Raji (cell line): Measurements from ENCODE around the gene TSPAN5.

Experiments used
- POLR2A ChIP-seq: IDR thresholded peaks from 2 replicates; pipeline ENCODE4 v1.6.1; 2011; ENCODE audit warnings: low read depth, low read length, control low read depth; ENCODE audit not compliant: insufficient read depth

TSPAN5 gene

DNA sequence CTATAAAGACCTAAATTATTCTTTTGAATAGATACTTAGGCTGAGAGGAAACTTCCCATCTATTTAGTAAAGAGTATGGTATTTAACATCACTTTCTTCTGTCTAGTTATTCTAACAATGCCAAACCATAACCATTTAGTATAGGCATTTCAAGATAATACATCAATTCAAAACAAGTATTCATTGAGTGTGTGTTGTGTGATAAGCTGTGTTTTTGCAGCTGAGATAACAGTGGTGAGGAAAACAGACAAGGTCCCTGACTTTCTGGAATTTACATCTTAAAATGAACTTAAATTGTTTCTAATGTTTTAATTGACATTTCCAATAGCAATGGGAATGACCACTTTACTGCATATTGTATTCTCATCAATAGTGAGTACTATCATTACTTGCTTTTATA lies 22.4 kb upstream of the TSPAN5 start:
- no peak for TF ChIP-seq POLR2A

DNA sequence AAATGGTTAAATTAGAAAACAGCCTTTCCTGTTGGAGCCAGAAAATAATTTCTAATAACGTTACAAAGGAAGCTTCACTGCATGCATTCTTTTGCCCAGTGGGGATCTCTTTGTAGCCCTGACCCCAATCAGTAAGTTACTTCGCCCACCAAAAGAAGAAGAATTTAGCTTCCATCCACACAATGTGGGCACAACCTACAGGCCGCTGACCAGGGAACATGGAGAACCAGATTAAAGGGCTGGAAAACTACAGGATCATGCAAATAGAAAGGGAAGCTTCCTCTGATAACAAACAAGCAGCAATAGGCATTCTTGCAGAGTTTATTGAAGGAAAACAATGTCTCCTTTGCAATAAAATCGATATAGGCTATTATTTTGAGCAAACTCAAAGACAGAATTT lies 21.3 kb upstream of the TSPAN5 start:
- TF ChIP-seq POLR2A: no peak

DNA sequence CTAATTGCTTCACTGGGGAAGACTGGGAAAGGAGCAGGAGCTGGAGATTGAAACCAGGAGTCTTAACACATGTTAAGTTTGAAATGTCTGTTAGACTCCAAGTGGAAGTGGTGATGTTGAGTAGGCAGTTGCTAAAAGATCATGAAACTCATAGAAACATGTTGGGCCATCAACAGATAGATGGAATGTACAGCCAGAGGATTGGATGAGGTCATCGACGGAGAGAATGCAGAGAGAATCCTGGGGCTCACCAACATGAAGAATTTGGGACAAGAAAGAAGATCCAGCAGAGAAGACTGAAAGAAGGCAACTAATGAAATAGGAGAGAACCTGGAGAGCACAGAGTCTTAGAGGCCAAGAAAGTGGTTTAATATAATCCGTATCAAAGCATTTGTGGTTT lies 19.4 kb upstream of the TSPAN5 start:
- no peak for TF ChIP-seq POLR2A

DNA sequence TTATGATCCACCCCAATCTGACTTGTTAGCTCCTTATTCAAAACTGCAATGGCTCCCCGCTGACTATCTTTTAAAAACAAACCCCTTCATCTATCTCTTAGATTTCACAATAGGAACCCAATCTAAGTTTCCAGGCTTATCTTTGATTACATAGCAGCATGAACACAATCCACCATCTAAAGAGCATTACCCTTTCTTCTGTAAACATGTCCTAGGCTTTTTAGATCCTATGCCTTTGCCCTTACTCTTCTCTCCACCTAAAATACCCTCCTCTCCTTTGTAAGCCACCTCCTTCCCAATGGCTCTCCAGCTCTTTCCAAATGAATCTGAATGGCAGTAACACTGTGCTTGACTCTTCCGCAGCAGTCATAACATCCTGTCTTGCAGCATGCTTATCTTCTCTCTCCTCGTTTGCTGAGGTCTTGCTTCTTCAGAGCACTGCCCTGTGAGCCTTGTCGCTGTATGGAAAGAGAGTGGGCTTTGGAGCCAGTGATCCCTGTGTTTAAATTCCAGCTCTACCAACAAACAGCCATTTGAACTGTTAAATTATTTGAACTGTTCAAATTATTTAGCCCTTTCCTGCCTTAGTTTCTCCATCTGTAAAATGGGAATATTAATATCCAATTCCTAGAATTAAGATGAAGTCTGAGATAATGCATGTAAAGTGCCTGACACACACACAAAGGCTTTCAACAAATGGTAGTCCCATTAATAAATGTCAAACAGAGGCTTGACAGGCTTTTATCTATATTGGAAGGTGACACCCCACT lies 16.2 kb upstream of the TSPAN5 start:
- TF ChIP-seq POLR2A: no peak

DNA sequence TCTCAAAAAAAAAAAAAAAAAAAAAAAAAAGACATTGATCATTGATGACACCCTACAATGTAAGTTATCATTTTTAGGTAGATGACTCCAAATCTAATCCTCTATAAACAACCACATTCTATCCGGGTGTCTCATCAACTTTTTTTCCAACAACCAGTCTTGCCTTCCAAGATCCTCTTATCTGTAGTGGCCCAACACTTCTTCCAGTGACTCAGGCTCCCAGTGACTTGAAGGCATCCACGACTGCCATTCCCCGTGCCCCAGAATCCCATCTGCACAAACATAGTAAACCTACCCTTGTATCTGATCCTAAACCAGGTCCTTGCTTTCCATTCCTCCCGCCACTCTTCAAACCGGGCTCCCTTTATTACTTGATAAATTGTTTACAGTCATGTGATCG lies 15.6 kb upstream of the TSPAN5 start:
- no peak for TF ChIP-seq POLR2A

DNA sequence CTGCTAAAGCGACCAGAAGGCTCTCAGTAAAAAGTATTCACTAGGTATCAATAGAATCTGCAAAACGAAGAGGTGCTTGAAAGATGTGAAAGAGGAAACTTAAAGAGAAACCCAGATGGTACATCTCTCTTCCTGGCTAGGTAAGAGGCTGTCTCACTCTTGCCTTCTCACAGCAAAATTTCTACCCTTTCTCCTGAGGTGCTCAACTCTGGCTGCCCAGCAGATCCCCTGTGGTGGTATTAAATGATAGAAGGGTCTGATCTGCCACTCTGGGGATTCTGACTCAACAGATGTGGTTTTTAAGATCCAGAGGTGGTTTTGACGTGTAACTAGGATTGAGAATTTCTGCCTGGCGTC lies 14.9 kb upstream of the TSPAN5 start:
- TF ChIP-seq POLR2A: no peak

DNA sequence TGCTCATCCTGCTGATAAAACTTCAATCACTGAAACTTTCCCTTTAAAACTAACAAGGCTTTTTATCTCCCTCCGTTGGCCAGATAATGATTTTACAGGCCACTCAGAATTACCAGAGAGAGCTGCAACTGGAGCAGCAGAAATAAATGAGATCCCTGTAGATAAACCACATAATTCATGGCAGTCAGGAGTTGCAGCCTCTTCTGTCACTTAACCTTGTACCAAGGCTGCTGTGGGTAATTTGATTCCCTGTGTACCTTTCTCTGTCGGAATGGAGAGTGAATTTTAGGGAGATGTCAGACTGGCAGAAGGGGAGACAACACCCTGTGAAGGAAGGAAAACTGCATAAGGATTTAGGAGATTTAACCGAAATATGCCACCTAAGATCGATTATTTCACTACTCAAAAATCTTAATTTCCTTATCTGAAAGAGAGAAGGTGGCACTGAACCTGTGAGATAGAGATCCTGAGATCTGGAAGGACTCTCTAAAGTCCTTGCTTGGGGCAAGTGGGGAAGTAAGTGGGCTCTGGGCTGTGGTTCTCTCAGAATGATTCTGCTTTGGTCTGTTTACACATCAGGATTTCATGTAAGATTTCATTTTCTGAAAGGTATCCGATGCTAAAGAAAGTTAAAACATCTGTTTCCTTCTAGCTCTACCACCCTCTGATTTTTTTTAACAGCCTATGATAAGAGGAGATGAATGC lies 14.3 kb upstream of the TSPAN5 start:
- TF ChIP-seq POLR2A: no peak

DNA sequence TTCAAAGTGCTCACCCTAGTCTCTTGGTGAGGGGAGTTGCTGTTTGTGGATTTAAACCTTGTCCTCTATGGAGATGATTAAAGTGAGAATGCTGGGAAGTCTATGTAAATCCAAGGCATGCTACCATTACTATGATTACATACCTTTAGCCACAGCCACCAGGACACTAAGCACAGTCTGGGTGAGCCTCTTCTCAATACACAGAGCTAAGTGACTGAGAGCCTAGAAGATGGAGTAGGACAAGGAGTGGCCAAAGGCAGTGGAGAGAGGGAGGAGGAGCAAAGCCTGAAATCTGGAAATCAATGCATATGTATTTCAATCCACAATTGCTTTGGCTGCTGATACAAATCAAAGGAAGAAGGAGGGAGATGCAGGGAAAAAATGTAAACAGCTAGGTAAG lies 12.7 kb upstream of the TSPAN5 start:
- no peak for TF ChIP-seq POLR2A

DNA sequence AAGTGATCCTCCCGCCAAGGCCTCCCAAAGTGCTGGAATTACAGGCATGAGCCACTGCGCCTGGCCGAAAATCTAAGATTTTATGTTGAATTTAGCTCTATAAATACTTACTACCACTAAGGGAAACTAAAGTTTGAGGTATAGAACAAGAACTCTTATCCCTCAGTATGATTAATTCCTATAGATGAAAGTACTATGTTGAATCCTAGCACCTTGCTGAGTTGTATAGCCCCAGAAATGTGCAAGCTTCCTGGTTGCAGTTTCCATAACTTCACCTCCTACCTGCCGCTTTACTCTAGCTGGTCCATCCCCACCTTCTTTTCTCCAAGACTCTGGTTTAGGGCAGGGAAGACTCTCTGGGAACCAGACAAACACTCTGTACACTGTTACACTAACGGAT lies 11.8 kb upstream of the TSPAN5 start:
- TF ChIP-seq POLR2A: no peak

DNA sequence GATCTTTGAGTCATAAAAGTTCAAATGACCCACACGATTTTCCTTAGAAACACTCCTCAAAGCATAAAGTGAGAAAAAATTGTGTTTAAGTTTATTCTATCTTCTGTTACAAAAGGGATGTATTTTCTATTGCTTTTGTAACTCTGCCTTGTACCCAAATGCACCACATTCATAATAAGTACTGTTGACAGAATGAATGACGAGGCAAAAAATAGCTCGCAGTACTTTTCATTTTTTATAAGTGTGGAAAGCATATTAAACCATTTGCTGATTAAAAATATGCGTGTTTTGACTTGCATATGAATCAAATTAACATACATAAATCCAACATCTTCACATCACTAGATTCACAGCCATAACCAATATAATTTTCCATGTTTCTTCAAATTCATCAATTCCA lies 11.2 kb upstream of the TSPAN5 start:
- TF ChIP-seq POLR2A: no peak

DNA sequence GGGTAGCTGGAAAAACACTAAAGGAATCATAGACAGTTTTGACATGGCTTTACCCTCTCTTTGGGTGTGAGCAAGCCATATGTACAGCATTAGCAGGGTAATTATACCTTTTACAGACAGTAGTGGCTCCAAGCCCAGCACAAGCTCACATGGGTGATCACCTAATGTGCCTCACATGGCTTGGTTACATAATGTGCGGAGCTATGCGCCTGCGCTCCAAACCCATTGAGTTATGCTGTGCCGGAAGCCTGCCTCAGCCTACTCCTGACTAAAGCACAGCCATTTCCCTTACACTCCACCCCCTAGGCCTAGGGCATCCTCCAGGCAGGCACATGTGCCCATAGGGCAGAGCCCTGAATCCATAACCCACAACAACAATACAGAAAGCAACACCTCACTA lies 6.5 kb upstream of the TSPAN5 start:
- no peak for TF ChIP-seq POLR2A

DNA sequence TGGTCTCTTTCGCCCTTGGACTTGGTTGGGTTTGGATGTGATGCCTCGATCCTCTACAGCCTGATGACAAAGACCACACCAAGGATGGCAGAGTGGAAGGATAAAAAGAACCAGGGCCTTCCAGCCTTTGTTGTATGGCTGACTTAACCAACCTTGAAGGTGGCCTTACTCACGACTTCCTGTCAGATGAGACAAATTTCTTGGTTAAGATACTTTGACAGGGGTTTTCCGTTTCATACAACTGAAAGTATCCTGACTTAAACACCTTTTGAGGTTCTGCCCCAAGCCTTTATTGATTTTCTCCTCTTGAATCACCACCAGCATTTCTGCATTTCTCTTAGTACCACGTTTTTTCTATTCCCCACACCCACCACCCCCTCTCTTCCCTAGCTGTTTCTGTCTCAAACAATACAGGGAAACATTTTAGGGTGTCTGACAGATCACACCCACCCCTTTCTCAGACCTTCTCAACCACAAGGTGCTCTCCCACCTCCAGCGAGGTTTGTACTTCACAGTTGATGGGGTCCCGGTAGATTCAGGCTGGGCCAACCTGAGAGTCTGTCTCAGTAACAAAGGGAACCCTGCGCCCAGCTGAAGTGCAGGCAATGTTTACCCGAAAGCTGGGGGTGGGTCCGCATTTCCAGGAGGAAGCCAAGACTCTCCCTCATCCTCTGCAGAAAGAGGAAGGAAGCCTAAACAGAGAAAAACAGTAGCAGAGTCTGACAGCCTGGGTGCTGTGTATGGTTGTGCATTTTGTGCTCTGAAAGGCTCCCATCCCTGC lies 5.0 kb upstream of the TSPAN5 start:
- no peak for TF ChIP-seq POLR2A

DNA sequence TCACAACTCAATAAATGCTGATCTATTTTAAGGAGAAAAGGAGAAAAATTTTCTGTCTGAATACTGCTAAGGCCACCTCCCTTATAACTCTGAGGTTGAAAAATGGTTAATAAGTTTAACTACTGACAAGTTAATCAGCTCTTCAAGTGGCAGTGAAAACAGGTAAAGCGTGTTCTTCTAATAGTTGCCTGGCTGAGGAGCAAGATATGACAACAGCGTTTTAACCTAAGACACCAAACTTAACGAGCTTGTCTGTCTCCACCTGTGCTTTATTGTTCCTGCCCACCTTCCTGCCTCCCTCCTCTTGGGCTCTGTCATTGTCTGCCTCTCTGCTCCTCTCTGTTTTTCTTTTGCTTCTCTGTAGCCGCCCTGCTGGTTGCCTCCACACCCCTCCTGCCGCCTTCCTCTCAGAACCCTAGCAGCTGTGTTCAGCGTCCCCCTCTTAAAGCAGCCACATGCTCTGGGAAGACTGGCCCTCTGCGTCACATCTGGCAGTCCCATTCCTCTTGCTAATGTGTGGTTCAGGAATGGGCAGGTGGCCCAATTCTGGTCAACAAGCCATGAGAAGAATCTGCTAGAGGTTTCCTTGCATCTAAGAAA lies 4.3 kb upstream of the TSPAN5 start:
- TF ChIP-seq POLR2A: no peak

DNA sequence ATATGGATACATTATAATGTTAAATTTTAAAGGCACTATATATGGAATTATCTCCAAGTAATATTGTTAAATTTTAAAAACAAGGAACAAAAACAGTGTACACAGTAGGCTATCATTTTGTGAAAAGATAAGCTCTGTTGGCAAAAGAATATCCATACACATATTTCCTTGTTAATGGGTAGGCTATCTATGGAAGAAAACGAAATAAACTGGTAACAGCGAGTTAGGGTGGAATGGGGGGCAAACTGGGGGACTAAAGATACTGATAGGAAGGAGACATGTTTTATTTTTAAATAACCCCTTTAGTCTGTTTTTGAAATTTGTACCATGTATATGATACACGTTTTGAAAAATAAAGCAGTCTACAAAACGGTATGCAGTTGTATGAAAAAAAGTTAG lies 3.6 kb upstream of the TSPAN5 start:
- TF ChIP-seq POLR2A: no peak

DNA sequence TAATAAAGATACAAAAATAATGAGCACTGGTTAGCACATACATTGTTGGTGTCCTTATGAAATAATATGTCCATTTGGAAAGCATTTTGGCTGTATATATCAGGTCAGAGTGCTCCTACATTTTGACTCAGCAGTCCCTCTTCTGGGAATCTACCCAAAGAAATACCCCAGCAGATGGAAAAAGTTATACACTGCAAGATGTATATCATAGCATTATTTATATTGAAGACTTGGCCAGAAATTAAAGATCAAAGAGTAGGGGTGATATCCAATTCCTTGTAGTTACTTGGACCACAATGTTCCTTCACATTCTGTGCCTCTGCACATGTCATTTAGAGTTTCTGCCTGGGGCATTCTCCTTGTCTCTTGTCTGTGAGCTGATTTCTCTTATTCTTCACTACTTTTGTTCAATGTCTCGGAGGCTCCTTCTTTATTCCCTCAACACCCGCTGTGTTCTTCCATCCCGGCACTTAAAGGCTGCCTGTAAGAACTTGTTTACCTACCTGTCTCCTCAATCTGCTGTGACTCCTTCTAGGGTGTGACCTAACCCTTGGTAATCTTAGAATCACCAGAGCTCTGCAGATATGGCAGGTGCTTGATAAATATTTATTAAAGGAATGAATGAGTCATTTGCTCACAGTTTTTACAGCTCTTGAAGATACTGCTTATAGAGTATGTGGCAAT lies 3.1 kb upstream of the TSPAN5 start:
- no peak for TF ChIP-seq POLR2A
